Body of pancreas (tissue), 4 donors: ENCODE data around the gene NFYC.

Source experiments
- CTCF ChIP-seq, 7 experiments: fragments of 450-650 bp in 4 of 7; fragments of 200-600 bp in 3 of 7; sonication (generic) in 3 of 7; IDR thresholded peaks; one replicate each; pipeline ENCODE4 v1.5.1; 2016 to 2019; ENCODE audit warnings: antibody characterized with exemption in 7 of 7
- POLR2A ChIP-seq, 3 donors: fragments of 450-650 bp; IDR thresholded peaks; one replicate each; pipeline ENCODE4 v1.6.1; 2016; ENCODE audit warnings: antibody characterized with exemption in 3 of 3, mild to moderate bottlenecking in 2 of 3

- TF ChIP-seq CTCF (IDR thresholded peaks at IDR 0.05) (no peak), POLR2A (IDR thresholded peaks at IDR 0.05) (no peak)
These were observed 13.6 kb downstream of the NFYC start for GRCh38 chr1:40704817-40705733.
